Stimulated activated CD4-positive, alpha-beta T cell treated with anti-CD3 and anti-CD28 coated beads, TNF-alpha, amount 100 ng/mL, for 1 hour (primary cell): ENCODE measurements around the gene SCAPER.
A peak's percentile ranks its signal among the peaks of the same experiment; 100 is the strongest.
"Not testable (repeated sequence)": the region's sequence is repeated elsewhere in the genome, so short reads cannot be mapped to it uniquely, and the experiment has no call there.

Experiments
- DNase-seq, 3 donors: peaks; one replicate each; pipeline ENCODE4 v3.0.0-alpha.2; 2020; ENCODE audit warnings: low read depth in 3 of 3, low spot score in 1 of 3

Gene SCAPER

DNA sequence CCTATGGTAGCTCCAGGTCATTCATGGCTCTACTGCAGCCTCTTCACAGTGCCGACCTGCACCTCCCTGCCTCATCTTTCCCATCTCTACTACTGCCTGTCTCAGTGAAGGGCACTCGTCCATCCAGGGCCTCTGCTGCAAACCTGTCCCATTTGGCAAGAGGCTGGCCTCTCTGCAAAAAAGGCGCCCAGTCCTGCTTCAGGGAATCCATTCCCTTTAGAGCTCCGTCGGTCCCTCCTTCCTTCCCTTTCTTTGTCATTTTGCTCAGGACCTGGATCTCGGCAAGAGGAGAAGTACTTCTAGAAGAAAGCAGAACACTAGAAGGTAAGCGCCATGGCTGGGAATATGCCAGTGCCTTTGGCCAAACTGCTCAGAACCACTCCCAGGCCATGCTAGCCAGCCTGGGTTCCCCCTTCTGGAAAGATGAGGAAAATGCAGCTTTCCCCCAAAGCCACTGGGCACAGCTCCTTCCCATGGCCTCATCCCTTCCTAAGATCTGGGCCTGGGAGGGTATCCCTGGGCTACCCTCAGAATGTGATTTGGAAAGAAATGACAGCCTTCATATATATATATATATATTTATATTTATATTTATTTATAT is 575.0 kb downstream of the SCAPER start:
- DNase-seq, result no peak

DNA sequence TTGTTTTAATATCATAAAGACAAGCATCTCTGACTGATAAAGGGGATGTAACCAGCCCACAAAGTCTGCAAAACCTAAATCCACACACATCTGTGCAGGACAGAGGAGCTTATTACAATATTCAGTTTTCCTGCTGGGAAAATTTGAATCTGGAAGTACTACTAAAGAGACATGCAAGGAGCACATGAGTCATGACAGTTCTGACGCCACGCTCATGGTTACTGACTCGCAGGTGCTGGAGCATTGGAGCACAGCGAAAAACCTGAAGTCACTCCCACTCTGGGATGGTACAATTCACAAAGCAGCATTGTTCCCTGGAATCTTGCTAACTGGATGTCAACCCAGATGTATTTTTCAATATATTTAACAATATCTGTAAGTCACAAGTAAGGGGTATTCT is 576.2 kb downstream of the SCAPER start:
- DNase-seq, result no peak

DNA sequence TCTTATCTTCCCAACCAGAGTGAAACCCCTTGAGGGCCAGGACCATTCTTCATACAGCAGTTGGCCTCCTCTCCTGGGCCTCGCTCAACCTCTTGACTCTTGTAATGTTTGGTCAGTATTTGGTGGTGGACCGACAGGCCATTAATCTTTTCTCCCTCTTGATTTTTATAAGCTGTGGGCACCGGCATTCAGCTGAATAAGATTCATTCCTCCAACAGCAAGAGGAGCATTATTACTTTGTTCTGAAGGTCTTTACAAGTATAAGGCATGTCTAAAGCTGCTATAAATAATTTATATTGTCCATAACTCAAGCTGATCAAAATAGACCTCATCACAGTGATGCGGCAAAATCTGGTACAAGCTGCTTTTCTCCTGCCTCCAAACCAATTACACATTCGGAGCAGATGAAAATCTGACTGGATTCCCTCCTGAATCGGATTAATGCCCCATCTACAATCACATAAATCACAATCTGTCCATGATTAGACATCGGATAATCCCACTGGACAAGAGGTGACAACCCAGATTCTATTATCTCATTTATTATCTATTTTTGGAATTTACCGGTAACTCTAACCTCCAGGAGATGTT is 576.9 kb downstream of the SCAPER start:
- no peak for DNase-seq

DNA sequence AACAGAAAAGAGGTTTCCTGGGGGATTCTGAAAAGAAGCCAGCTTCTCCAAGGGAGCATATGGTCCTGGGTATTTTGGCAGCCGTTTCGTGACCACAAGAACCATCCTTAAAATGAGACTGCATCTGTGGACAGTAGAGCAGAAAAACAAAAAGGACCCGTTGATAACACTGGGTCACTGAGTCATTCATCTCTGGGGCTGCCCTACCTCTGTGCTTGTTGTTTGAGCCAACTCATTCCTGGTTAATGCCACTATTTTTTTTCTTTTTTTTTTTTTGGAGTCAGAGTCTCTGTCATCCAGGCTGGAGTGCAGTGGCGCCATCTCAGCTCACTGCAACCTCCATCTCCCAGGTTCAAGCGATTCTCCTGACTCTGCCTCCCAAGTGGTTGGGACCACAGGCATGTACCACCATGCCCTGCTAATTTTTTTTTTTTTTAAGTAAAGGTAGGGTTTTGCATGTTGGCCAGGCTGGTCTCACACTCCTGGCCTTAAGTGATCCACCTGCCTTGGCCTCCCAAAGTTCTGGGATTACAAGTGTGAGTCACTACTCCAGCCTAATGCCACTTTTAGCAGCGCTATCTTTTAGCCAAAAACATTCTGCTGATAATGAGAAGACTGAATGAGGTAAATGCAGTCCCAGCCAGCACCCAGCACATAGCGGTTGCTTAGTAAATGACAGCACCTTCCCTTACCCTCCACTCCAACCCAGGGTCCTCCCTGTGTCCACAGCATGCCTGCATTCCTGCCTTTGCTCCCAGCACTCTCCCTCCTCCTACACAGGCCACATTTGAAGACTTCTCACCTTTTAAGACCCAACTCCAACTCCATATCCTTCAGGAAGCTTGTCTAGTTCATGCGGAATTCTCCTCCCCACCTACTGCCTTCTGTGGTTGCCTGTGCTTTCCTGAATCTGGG is 577.7 kb downstream of the SCAPER start:
- DNase-seq, result no peak

DNA sequence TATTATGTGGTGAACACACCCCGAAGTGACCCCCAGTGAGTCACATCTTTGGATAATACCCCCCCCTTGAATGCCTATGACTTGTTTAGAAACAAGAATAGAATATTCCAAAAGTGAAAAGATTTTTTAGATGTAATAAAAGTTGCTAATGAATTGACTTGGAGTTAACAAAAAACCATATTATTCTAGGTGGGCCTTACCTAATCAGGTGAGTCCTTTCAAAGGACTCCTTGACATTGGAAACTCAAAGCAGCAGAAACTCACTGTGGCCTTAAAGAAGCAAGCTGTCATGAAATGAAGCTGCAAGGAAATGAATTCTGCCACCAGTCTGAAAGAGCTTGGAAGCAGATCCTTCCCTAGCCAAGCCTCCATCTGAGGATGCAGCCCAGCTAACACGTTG is 579.4 kb downstream of the SCAPER start:
- DNase-seq, result no peak

DNA sequence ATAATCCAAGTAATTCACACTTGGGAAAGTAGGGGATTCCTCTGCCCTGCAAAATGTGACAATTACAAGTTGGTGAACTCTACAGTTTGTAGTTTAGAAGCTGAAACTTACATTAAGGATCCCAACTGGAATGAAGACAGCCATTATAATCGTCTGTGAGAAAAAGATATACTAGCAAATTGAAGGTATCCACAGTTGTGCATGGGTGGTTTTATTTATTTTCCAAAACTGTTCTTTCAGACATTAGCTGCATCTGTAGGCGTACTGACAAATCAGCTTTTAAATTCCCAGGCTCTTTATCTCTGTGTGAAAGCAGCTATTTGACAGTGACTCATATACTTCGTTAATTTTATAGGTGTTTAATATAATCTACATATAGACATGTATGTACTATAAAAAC is 581.1 kb downstream of the SCAPER start:
- DNase-seq, result no peak

DNA sequence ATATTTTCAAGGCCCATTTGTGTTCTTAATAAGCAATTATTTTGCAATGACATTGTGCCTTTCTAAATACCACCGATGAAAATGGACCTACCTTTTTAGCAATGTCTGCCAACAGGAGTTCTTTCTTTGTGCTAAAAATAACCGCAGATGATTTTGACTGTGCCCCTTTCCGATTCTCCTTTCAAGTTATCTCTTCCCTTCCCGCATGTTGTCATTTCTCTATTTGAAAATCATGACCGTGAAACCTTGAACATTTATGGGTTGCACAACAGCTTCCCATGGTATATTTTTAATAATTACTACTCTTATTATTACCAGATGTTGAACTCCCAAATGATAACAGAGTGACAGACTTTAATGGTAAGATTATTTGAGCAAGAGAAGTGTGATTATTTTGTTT is 583.5 kb downstream of the SCAPER start:
- no peak for DNase-seq

DNA sequence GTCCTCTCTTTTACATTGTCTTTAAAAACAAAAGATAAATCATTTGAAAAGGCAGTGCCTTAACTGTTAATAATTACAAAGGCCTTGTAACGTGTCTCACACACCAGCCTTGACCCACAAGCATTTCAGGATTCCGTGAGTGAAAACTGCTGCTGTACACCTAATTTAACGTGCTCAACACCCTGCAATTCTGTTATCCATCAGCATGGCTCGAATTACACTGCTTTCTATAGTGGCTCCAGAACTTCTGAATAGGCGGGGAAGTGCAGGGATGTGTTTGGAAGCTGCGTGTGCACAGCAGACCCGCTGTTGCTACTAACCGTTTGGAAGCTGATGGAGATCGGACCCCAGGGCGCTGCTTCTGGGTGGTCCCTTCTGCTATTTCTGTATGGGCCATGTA is 584.0 kb downstream of the SCAPER start:
- no peak for DNase-seq

DNA sequence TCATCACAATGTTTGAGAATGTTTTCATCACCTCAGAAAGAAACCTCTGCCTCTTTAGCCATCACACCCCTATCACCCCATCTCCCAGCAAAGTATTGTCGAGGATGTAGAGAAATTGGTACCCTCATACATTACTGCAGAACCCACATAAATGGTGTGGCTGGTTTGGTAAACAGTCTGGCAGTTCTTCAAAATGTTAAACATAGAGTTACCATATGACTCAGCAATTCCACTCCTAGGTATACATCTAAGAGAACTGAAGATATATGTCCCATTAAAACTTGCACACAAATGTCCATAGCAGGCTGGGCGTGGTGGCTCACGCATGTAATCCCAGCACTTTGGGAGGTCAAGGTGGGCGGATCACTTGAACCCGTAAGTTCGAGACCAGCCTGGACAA is 585.1 kb downstream of the SCAPER start:
- no peak for DNase-seq

DNA sequence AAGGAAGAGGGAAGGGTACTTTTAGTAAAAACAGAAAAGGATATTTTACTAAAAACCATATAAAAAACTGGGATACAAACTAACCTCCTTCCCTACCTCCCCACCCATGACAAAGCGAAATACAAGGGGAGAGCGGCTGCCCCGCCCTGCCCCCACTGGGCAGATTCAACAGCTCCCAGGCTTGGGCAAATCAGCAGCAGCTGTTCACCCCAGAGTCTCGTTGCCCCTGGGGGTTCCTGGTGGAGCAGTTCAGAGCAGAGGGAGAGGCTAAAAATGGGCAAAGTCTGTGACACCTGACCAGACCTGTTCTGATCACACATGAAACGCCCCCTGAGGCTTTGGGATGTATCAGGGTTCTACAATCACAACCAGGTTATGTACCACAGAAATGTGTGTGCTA is 591.4 kb downstream of the SCAPER start:
- no peak for DNase-seq

DNA sequence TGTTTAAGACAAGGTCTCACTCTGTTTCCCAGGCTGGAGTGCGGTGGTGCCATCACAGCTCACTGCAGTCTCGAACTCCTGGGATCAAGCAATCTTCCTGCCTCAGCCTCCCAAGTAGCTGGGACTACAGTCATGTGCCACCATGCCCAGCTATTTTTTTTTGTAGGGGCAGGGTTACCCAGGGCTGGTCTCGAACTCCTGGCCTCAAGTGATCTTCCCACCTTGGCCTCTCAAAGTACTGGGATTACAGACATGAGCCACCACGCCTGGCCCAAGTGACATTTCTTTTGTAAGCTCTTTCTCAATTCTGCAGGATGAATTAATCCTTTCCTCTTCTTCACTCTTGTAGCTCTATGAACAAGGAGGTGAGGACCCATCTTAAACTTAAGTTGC is 592.0 kb downstream of the SCAPER start:
- DNase-seq, result not testable (repeated sequence)

DNA sequence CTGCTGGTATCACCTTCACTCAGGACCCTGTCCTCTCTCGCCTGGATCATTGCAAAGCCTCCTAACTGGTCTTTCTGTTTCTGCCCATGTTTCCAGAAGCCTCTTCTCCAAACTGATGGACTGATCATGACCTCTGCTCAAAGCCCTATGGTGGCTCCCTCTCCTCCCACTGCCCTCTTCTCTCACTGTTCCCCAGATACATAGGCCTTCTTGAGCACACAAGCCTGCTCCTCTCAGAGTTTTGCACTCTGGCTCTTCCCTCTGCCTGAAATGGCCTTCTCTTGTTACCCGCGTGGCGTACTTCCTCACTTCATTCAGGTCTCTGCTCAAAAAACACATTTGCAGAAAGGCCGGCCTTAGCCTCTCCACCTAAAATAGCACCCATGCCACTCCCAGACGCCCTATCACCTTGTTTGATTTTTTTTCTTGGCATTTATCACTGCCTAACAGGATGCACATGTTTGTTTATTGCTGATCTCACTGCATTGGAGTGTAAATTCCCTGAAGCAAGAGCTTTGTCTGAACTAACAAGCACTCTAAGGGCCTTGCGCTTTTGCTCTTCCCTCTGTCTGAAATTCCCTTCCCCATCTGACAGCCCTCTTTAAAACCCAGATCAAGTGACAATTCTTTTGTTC is 592.5 kb downstream of the SCAPER start:
- no peak for DNase-seq

DNA sequence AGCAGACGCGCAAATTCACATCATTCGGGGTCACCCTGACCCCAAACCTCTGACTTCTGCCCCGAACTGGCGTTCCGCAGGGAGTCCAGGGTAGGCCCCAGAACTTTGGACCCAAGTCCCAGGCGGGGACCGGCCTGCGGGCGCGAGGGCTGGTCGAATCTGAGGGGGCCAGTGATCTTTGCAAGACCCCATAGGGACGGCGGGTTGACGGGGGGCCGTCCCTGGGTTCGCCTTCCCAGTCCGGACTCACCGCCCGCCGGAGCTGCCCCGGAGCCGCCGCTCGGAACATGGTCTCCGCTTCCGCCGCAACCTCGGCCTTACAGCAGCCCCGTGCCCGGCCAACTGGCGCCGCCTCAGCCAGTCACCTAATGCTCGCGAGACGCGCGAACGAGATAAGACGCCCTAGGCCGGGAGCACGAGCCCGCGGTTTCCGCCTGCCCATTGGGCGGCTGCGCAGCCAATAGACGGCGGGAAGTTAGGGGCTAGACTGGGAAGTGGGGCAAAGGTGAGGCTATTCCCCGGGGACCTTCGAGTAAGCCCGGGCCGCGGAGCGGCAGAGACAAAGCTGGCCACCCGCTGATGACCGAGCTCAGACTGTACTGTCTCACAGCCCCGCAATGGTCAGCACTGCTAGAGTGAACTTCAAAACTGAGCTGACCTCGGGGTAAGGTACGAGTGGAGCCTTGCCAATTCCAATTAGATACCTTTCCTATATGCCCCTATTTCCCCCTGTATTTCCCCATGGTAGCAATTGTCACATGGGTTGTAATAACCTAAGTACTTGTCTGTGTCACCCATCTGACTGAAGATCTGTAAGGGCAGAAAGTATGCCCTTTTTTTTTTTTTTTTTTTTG is 593.8 kb downstream of the SCAPER start, which contains the start of gene ETFA:
Gene ETFA (minus strand): TSS at position 370 of the 854 bp plus-strand sequence. CDS start 81 bp downstream, at position 289.
- DNase-seq, result peak; percentile 65 to 81 (median 65)

DNA sequence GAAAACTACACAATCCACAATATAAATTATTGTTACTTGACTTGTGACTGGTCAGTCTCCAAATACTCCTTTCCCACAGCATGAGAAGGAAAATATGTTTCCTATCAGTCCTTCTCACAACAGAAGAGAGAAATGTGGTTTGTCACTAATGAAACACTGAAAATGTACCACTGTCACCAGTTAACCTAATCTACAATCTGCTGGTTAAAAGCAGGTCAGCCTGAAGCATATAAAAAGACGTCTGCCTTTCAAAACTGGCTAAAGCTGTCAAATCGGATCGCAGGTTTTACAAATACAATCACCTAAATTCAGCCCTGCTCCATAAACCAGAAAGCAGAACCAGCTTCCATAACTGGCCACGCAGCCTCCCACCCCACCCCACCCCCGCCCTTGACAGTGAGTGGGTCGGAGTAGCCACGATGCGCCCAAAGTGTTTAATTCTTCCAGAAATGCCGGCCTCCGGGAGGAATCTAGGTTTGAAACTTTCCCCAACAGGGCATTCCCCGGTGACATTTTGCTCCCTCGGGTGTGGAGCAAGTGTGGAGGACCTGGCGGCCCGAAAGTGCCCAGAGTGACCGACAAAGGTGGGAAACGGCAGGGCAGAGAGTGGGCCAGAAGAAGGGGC is 594.6 kb downstream of the SCAPER start:
- no peak for DNase-seq

DNA sequence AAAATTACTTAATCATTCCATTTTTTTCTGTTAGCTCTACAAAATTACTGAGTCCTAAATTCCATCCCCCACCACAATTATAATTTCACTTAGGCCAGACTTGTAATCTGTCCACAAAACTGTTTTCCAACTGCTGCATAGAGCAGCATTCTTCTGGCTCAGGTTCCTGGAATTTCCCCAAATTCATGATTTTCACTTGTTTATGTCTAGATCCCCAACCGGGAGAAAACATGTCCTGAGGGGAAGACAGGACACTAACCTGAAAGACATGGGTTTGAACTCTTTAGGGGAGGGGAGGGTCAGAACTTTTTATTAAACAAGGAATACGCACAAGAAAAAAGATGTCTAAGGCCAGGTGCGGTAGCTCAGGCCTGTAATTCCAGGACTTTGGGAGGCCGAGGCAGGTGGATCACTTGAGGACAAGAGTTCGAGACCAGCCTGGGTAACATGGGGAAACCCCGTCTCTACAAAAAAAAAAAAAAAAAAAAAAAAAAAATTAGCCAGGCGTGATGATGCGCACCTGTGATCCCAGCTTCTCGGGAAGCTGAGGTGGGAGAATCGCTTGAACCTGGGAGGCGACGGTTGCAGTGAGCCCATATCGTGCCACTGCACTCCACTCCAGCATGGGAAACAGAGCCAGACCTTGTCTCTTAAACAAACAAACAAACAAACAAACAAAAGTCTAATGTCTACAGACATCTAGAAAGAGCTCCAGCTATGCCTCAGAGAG is 595.4 kb downstream of the SCAPER start:
- DNase-seq, result no peak

DNA sequence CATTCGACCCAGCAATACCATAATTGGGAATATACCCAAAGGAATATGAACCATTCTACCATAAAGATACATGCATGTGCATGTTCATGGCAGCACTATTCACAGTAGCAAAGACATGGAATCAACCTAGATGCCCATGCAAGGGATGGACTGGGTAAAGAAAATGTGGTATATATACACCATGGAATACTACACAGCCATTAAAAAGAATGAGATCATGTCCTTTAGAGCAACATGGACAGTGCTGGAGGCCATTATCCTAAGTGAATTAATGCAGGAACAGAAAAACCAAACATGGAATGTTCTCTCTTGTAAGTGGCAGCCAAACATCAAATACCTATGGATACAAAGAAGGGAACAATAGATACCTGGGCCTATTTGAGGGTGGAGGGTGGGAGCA is 601.2 kb downstream of the SCAPER start:
- DNase-seq, result no peak

DNA sequence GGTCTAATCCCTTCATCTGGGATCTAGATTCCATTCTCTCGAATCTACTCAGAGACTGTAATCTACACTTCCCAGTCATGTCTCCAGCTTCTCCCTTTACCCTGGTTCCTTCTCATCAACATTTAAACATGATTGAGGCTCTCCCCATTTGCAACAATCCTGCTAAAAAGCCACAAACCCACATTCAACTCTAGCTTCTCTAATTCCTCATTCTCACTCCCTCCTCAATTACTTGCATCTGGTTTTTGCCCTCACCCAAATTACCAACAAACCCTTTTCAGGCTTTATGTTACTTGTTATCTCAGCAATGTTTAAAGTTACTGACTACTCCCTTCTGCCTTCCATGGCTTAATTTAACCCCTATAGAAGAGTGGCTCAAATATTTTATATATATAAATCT is 605.4 kb downstream of the SCAPER start:
- no peak for DNase-seq

DNA sequence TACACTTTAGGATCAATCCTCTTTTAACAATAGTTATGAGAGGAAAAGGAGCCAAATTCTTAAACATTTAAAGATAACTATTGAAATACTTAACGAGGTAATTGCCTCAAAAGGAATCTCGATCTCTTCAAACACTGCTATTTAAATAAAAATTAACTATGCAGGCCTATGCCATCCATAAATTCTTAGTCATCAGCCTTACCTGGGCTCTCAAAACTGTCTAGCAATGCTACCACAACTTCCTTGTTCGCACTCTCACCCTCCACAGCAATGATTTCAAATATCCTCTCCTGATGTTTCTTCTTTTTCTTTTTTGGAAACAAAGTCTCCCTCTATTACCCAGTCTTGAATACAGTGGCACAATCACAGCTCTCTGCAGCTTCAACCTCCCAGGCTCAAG is 606.2 kb downstream of the SCAPER start:
- DNase-seq, result no peak

DNA sequence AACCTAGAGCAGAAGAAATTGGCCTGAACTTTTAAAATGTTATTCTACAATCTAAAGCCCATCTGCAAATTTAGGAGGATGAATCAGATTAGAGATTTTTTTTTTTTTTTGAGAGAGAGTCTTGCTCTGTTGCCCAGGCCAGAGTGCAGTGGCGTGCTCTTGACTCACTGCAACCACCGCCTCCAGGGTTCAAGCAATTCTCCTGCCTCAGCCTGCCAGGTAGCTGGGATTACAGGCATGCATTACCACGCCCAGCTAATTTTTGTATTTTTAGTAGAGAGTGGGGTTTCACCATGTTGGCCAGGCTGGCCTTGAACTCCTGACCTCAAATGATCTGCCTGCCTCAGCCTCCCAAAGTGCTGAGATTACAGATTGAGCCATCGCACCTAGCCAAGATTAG is 607.2 kb downstream of the SCAPER start:
- DNase-seq, result not testable (repeated sequence)
